Stimulated activated CD4-positive, alpha-beta T cell treated with anti-CD3 and anti-CD28 coated beads, Interleukin-2, amount 100 ng/mL, for 48 hours (primary cell): ENCODE measurements around the gene KRTAP5-9.
A peak's percentile ranks its signal among the peaks of the same experiment; 100 is the strongest.
"Not testable (repeated sequence)": the region's sequence is repeated elsewhere in the genome, so short reads cannot be mapped to it uniquely, and the experiment has no call there.

ENCODE experiments used
- DNase-seq, 2 donors: peaks; one replicate each; pipeline ENCODE4 v3.0.0-alpha.2; 2020

The KRTAP5-9 gene

GRCh38 chr11:71588314-71588713 is 40.1 kb downstream of the KRTAP5-9 start:
- not testable (repeated sequence) for DNase-seq

GRCh38 chr11:71588822-71589545 is 40.8 kb downstream of the KRTAP5-9 start:
- peak; percentile 17 to 58 for DNase-seq

GRCh38 chr11:71589546-71589920 is 41.3 kb downstream of the KRTAP5-9 start:
- DNase-seq = not testable (repeated sequence)
